Mucosa of descending colon (tissue), 3 donors: ENCODE data around the gene NOC4L. TPM values are rescaled to one million over a fixed set of nuclear protein-coding genes. Genes with fewer than 3 reads are reported as not detected.
"Not testable (repeated sequence)": the region's sequence is repeated elsewhere in the genome, so short reads cannot be mapped to it uniquely, and the experiment has no call there.

ENCODE experiments used
- ATAC-seq: fragments of 200-7000 bp; cut with Tn5 transposase; one replicate; pipeline ENCODE4 v1.9.1; 2020; ENCODE audit warnings: mild to moderate bottlenecking, moderate library complexity
- DNase-seq, 3 donors: peaks; one replicate each; pipeline ENCODE4 v3.0.0-alpha.2; 2020
- H3K36me3 ChIP-seq: fragments of 200-600 bp; one replicate; pipeline ENCODE4 v1.8.0; 2021; ENCODE audit warnings: low read depth, mild to moderate bottlenecking
- H3K4me1 ChIP-seq: fragments of 200-600 bp; one replicate; pipeline ENCODE4 v1.8.0; 2021; ENCODE audit warnings: low read depth, mild to moderate bottlenecking
- H3K4me3 ChIP-seq: fragments of 200-600 bp; one replicate; pipeline ENCODE4 v1.8.0; 2021; ENCODE audit warnings: mild to moderate bottlenecking
- H3K9me3 ChIP-seq: fragments of 200-600 bp; one replicate; pipeline ENCODE4 v1.8.0; 2021; ENCODE audit warnings: mild to moderate bottlenecking
- CTCF ChIP-seq: fragments of 200-600 bp; IDR thresholded peaks from one replicate; pipeline ENCODE4 v1.8.0; 2022; ENCODE audit warnings: antibody characterized with exemption, mild to moderate bottlenecking
- intact Hi-C, 2 donors: fragments of 100-400 bp; cut with DNase I in 1 of 2; cut with micrococcal nuclease in 1 of 2; formaldehyde crosslinking; loops; one replicate each; pipeline versions ENCODE4 v1.11.0 to v1.11.1; 2022; cut with DNase I, micrococcal nuclease
- total RNA-seq, 3 donors: library from RNA; stranded (reverse); fragmentation: NEBNext Ultra II Directional in 2 of 3; extraction: Animal tissue kit (Norgen Biotek cat#: 25700) in 2 of 3; gene quantifications; one replicate each; pipeline versions ENCODE4 v1.2.1 to v1.2.4, GENCODE V29; 2021 to 2023
- donor health status: DM: no; HTN: no; CAD: no; lungs with moderate emphysema.
- donor health status: DM: no; HTN: no; CAD: no.
- donor health status: DM: no; HTN: yes; CAD: no.

The NOC4L gene
- total RNA-seq, 3 donors from 2014 or later = 12.9 to 17.5 (median 13.3) TPM

GRCh38 chr12:132194056-132194455 lies 49.8 kb downstream of the NOC4L start:
- TF ChIP-seq CTCF = no peak
- Histone ChIP-seq H3K4me1 (peaks cover 8% of the 10 kb centered on the region), H3K36me3 (no peaks in the 10 kb centered on the region), H3K9me3 (peaks cover 11% of the 10 kb centered on the region), H3K4me3 (no peak overlapping the region)
- DNase-seq = no peak
- ATAC-seq = no peak
- intact Hi-C loops = no loop called here

GRCh38 chr12:132194556-132194955 lies 50.3 kb downstream of the NOC4L start:
- ATAC-seq = no peak
- Histone ChIP-seq H3K36me3 (no peaks in the 10 kb centered on the region), H3K4me1 (peaks cover 7% of the 10 kb centered on the region), H3K4me3 (no peak overlapping the region), H3K9me3 (peaks cover 11% of the 10 kb centered on the region)
- DNase-seq = no peak
- intact Hi-C loops = no loop called here
- no peak for TF ChIP-seq CTCF

GRCh38 chr12:132195242-132195641 lies 51.0 kb downstream of the NOC4L start:
- H3K4me1 ChIP-seq, DNase-seq, intact Hi-C loops, H3K36me3 ChIP-seq, H3K4me3 ChIP-seq, ATAC-seq: not testable (repeated sequence)
- peaks cover 11% of the 10 kb centered on the region for H3K9me3 ChIP-seq

- no peak overlapping the region for H3K4me3 ChIP-seq
- no peaks in the 10 kb centered on the region for H3K36me3 ChIP-seq
- H3K9me3 ChIP-seq = peaks cover 11% of the 10 kb centered on the region
- H3K4me1 ChIP-seq = no peaks in the 10 kb centered on the region
- no peak for TF ChIP-seq CTCF
- DNase-seq (no peak), ATAC-seq (peak; percentile 37)
- intact Hi-C loops = no loop called here
These were observed 52.0 kb downstream of the NOC4L start for GRCh38 chr12:132196038-132196872.

- Histone ChIP-seq H3K4me1 (no peaks in the 10 kb centered on the region), H3K4me3 (no peak overlapping the region), H3K9me3 (peaks cover 11% of the 10 kb centered on the region), H3K36me3 (no peaks in the 10 kb centered on the region)
- intact Hi-C loops = no loop called here
- ATAC-seq (no peak), DNase-seq (no peak)
- TF ChIP-seq CTCF = no peak
These were observed 52.7 kb downstream of the NOC4L start for GRCh38 chr12:132196873-132197390.

- TF ChIP-seq CTCF = no peak
- Histone ChIP-seq H3K36me3 (no peaks in the 10 kb centered on the region), H3K4me1 (no peaks in the 10 kb centered on the region), H3K9me3 (peaks cover 11% of the 10 kb centered on the region), H3K4me3 (no peak overlapping the region)
- intact Hi-C loops = no loop called here
- DNase-seq (no peak), ATAC-seq (peak; percentile 7)
These were observed 53.5 kb downstream of the NOC4L start for GRCh38 chr12:132197581-132198354.
